ENCODE measurements around the gene ZNF226. TPM values are rescaled to one million over a fixed set of nuclear protein-coding genes. Genes with fewer than 3 reads are reported as not detected.

Gene ZNF226
- total and polyA plus RNA-seq, 9 of the 15 experiments (the other 6 are each of a cell fraction or from before 2014, with no cell fraction given) = 6.2 to 19.4 (median 9.3) TPM

GRCh38 chr19:44207126-44207803 is 42.4 kb downstream of the ZNF226 start (continued):
- no peak for TF ChIP-seq SMAD2 (IDR thresholded peaks at IDR 0.05; ENCODE audit: low read depth, low read length)
- no peak for TF ChIP-seq GTF2A2 (tag; IDR thresholded peaks at IDR 0.05)
- TF ChIP-seq SMAD3 (CRISPR knock-in tag; conservative IDR thresholded peaks at IDR 0.05) = no peak
- no peak for TF ChIP-seq NBN (IDR thresholded peaks at IDR 0.05; ENCODE audit: low read depth)
- no peak for TF ChIP-seq HDGF (IDR thresholded peaks at IDR 0.05)
- no peak for TF ChIP-seq ZNF830 (CRISPR knock-in tag; IDR thresholded peaks at IDR 0.05)
- no peak for TF ChIP-seq NCOA4 (IDR thresholded peaks at IDR 0.05; ENCODE audit: partially characterized antibody)
- TF ChIP-seq CEBPG (CRISPR knock-in tag; IDR thresholded peaks at IDR 0.05) = no peak
- no peak for TF ChIP-seq CEBPG (tag; conservative IDR thresholded peaks at IDR 0.05 in 1 of 2, IDR thresholded peaks at IDR 0.05 in 1 of 2)
- no peak for TF ChIP-seq DDX20 (tag; IDR thresholded peaks at IDR 0.05; ENCODE audit: low read depth)
- TF ChIP-seq RHOXF2B (CRISPR knock-in tag; conservative IDR thresholded peaks at IDR 0.05) = no peak
- TF ChIP-seq IRF1 (CRISPR knock-in tag; IDR thresholded peaks at IDR 0.05; ENCODE audit: borderline replicate concordance) = no peak
- TF ChIP-seq NR4A1 (CRISPR knock-in tag; IDR thresholded peaks at IDR 0.05) = no peak
- TF ChIP-seq NR4A1 (tag; IDR thresholded peaks at IDR 0.05) = no peak
- no peak for TF ChIP-seq PHB (CRISPR knock-in tag; IDR thresholded peaks at IDR 0.05)
- TF ChIP-seq NCOA1 (IDR thresholded peaks at IDR 0.05; ENCODE audit: low read depth) = peak; percentile 73
- TF ChIP-seq CREB5 (CRISPR knock-in tag; IDR thresholded peaks at IDR 0.05) = no peak
- no peak for TF ChIP-seq ZNF41 (CRISPR knock-in tag; conservative IDR thresholded peaks at IDR 0.05)
- TF ChIP-seq ZNF143 (CRISPR knock-in tag; IDR thresholded peaks at IDR 0.05) = peak; percentile 87
- no peak for TF ChIP-seq MAX (CRISPR knock-in tag; IDR thresholded peaks at IDR 0.05)
- TF ChIP-seq, protein P1, sequence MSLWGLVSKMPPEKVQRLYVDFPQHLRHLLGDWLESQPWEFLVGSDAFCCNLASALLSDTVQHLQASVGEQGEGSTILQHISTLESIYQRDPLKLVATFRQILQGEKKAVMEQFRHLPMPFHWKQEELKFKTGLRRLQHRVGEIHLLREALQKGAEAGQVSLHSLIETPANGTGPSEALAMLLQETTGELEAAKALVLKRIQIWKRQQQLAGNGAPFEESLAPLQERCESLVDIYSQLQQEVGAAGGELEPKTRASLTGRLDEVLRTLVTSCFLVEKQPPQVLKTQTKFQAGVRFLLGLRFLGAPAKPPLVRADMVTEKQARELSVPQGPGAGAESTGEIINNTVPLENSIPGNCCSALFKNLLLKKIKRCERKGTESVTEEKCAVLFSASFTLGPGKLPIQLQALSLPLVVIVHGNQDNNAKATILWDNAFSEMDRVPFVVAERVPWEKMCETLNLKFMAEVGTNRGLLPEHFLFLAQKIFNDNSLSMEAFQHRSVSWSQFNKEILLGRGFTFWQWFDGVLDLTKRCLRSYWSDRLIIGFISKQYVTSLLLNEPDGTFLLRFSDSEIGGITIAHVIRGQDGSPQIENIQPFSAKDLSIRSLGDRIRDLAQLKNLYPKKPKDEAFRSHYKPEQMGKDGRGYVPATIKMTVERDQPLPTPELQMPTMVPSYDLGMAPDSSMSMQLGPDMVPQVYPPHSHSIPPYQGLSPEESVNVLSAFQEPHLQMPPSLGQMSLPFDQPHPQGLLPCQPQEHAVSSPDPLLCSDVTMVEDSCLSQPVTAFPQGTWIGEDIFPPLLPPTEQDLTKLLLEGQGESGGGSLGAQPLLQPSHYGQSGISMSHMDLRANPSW (CRISPR knock-in tag; IDR thresholded peaks at IDR 0.05) = no peak
- no peak for TF ChIP-seq KDM2B (CRISPR knock-in tag; IDR thresholded peaks at IDR 0.05)
- TF ChIP-seq POU5F1 (IDR thresholded peaks at IDR 0.05; ENCODE audit: borderline replicate concordance, low read depth, low read length, partially characterized antibody) = peak; percentile 35
- no peak for TF ChIP-seq EP300 (IDR thresholded peaks at IDR 0.05; ENCODE audit: low read length)
- peak; percentile 71 for TF ChIP-seq RBFOX2 (IDR thresholded peaks at IDR 0.05; ENCODE audit: low read depth, low read length)
- no peak for TF ChIP-seq MXI1 (IDR thresholded peaks at IDR 0.05; ENCODE audit: low read depth, low read length)
